DMS53 treated with DMSO at 0.1 percent for 48 hours (cell line): ENCODE data around the gene ABLIM2.
"Not testable (repeated sequence)": the region's sequence is repeated elsewhere in the genome, so short reads cannot be mapped to it uniquely, and the experiment has no call there.

Experiments
- DNase-seq: peaks from one replicate; lab custom pipeline; 2025; ENCODE audit not compliant: unreplicated experiment; lab: John Stamatoyannopoulos, UW

Gene ABLIM2

DNA sequence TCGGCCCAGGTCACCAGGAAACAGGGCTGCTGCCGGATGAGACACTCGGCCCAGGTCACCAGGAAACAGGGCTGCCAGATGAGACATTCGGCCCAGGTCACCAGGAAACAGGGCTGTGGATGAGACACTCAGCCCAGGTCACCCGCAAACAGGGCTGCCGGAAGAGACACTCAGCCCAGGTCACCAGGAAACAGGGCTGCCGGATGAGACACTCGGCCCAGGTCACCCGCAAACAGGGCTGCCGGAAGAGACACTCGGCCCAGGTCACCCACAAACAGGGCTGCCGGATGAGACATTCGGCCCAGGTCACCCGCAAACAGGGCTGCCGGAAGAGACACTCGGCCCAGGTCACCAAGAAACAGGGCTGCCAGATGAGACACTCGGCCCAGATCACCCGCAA lies 240.4 kb downstream of the ABLIM2 start:
- not testable (repeated sequence) for DNase-seq

DNA sequence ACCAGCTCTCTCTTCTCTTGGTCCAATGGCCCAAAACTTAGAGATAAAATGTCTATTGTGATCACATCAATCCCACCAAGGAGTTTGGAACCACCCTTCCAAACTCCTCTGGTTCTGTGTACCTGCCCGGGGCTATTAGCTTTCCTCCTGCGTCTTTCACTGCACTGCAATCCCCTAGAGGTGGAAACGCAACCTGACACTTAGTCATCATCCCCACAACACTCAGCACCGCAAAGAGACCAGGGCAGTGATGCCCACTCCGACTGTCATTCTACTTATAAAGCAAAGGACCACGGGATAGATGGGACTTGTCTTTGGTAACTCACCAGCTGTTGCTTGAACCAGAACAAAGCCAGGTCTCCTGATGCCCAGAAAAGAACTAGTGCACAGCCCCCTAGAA lies 240.9 kb downstream of the ABLIM2 start:
- DNase-seq: no peak

DNA sequence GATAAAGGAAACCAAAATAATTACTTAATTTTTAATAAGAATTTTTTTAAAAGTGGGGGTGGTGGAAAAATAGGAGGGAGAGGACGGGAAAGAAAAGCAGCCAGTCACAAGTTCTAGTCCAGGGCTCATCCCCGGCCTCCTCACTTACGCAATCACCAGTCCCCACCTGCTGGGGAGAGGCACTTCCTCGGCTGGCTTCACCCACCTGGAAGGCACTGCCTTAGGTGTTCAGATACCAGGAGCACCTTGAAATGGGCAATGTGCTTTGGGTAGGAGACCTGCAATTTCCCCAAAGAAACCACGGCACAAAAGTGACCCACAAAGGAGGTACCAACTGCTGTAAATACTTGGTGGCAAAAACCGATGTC lies 242.8 kb downstream of the ABLIM2 start:
- no peak for DNase-seq
